Hematopoietic multipotent progenitor cell (in vitro differentiated cells): ENCODE data around the gene SKIC2. TPM values are rescaled to one million over a fixed set of nuclear protein-coding genes. Genes with fewer than 3 reads are reported as not detected.
A peak's percentile ranks its signal among the peaks of the same experiment; 100 is the strongest.
"Not testable (repeated sequence)": the region's sequence is repeated elsewhere in the genome, so short reads cannot be mapped to it uniquely, and the experiment has no call there.

ENCODE experiments used
- DNase-seq, 3 donors: peaks; one replicate each; pipeline ENCODE4 v3.0.0-alpha.2; 2011 to 2015; ENCODE audit warnings: low read depth in 2 of 3, low spot score in 2 of 3
- total RNA-seq: library from RNA; depleted of rRNA; stranded (reverse); fragments of >200 nt; gene quantifications from one replicate; pipeline ENCODE4 v1.2.3, GENCODE V29; 2012

Gene SKIC2
- 62.7 TPM for total RNA-seq

DNA sequence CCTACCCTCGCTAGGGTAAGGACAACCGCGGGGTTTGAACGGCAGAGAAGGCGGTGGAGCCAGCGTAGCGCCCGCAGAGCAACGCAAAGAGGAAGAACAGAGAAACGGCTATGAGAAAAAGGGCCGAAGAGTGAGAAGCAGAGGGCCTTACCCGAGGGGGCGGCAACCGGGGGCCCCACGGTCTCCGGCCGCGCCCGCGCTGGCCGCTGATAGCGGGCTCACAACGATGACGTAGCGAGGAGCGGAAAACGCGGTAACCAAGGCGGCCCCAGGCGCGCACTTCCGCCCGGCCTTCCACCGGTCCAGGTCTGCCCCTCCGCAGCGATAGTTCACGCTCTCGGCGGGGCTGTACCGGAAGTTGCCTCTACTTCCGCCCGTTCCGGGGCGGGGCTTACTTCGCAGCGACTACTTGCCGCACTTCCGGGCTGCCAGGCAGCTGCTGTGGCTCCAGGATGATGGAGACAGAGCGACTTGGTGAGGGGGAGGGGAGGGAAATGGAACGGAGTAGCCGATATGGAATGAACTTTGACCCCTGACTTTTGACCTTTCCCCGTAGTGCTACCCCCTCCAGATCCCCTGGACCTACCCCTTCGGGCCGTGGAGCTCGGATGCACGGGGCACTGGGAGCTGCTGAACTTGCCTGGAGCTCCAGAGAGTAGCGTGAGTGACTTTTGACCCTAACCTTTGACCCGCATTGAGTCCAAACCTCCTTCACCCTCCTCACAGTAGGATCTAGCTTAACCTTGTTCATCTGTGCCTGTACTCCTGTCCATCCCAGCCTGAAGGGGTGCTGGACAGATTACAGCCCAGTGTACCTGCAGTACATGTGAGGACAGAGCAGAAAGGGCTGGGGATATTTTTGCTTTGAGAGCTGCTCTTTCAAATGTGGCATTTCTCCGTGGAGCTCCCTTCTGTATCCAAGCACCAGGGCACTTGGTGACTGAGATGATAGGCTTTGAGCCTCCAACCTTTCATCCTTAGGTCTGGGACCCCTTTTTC is at the start of gene SKIC2, which contains the start of gene NELFE:
Gene SKIC2 (plus strand): TSS at position 435 of the 999 bp plus-strand sequence. CDS start 18 bp downstream, at position 453.
Gene NELFE (minus strand): TSS at position 231 of the 999 bp plus-strand sequence. CDS start 525 bp downstream, outside the sequence.
- DNase-seq: peak; percentile 94 to 98 (median 98)

DNA sequence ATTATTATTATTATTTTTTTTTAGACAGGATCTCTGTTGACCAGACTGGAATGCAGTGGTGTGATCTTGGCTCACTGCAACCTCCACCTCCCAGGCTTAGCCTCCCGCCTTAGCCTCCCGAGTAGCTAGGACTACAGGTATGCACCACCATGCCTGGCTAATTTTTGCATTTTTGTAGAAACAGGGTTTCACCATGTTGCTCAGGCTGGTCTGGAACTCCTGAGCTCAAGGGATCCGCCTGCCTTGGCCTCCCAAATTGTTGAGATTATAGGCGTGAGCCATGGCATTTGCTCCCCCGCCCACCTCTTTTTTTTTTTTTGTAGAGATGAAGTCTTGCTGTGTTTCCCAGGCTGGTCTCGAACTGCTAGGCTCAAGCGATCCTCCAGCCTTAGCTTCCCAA is 49.7 kb upstream of the SKIC2 start:
- DNase-seq: not testable (repeated sequence)

DNA sequence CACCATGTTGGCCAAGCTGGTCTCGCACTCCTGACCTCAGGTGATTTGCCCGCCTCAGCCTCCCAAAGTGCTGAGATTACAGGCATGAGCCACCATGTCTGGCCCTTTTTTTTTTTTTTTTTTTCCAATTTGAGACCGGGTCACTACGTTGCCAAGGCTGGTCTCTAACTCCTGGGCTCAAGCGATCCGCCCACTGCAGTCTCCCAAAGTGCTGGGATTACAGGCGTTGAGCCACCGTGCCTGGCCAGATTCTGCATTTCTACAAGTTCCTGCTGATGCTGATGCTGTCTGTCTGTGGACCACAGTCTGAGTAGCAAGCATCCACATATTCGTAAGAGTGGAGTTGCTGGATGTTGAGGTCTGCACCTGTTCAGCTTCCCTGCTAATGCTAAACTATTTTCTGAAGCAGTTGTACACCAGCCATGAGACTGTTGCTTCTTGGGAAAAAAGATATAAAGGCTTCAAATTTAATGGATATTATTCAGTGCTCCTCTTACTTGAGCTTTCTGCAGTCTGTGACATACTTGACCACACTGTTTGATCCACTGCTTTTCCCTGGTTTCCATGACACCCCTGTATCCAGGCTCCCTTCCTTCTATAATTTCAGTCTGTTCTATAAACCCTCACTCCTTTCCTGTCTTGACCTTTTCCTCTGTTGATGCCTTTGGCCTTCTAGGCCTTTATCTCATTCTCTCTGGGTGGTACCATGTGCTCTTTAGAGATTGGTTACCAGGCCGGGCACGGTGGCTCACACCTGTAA is 47.0 kb upstream of the SKIC2 start:
- DNase-seq: no peak

DNA sequence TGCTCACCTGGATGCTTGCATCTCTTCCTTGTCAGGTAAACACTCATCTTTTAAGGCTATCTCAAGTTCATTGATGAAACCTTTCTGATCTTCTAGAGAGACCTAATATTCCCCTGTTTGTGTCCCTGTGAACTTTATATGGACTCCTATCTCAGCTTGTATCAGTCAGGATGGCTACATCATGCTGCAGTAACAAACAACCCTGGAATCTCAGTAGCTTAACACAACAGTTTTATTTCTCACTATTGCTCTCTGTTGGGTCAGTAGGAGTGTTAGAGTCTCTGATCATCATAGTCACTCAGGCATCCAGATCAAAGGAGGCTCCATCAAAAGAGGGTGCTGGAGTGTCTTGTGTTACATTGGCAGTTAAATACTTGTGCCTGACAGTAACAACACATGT is 43.6 kb upstream of the SKIC2 start:
- DNase-seq: no peak

DNA sequence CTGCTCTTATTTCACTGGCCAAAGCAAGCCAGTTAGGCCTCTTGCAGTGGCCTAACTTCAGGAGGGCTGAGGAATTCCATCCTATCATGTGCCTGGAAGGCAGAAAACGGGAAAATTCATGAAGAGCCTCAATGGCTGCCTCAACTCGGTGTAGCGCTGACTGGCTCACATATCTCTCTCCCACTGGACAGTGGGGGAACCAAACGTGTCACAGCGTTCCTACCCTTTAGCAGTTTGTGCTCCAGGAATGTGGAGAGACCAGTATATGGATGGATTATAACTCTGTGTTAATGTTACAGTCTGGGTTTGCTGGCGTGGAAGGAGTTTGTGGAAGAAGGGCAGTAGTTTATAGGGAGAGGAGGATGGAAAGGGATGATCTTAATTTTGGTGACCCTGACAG is 43.2 kb upstream of the SKIC2 start:
- DNase-seq: no peak

DNA sequence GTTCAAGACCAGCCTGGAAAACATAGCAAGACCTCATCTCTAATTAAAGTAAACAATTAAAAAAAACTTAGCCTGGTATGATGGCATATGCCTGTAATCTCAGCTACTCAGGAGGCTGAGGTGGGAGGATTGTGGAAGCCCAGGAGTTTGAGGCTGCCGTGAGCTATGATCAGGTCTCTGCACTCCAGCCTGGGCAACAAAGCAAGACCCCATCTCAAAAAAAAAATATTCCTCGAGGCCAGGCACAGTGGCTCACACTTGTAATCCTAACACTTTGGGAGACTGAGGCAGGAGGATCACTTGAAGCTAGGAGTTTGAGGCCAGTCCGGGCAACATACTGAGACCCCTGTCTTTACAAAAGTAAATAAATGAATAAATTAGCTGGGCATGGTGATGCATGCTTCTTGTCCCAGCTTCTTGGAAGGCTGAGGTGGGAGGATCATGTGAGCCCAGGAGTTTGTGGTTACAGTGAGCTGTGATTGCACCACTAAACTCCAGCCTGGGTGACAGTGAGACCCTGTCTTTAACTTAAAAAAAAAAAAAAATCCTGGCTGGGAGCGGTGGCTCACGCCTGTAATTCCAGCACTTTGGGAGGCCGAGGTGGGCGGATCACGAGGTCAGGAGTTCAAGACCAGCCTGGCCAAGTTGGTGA is 40.8 kb upstream of the SKIC2 start:
- no peak for DNase-seq

DNA sequence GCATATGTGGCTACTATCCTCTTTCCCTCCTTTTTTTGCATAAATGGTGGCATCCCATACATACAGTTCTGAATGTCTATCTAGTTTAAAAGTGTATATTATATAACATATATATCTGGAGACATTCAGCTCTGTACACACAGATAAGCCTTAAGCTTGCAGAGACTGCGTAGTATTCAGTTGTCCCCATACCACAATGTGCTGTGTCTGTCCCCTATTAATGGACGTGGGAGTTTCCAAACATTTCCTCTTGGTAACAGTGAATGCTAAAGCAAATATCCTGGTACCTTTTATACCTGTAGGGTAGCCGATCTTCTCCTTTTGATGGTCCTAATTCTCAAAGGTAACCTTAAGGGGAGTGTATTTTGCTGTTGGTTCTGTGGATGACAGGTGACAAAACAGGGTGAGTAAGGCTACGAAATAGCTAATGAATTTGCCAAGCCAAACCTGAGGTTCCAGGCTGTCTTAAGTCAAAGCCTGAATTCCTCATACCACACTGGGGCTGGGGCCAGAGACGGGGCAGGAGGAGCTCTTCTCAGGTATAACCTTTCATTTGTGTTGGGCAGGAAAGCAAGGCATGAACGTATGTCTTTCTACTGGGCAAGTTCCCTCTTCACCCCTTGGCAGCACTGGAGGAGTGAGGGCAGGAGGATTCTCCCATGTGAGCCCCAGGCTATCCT is 39.2 kb upstream of the SKIC2 start:
- DNase-seq: no peak

DNA sequence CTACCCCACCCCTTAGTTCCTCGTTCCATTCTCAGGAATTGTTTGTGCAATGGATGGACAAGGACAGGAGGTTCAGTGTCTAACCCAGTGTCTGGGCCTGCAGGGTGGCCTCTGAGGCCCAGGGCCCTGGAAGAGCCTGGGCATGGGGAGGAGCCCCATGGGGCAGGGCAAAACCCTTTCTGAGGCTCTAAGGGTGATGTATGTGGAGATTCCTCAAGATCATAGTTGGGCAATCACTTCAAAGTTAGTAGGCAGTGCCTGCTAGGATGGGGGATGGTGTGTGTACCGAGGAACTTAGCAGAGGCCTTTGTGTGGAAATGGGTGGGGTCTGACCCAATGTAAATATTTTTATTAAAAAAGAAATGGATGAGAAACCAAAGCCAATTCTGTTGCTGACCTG is 38.2 kb upstream of the SKIC2 start:
- no peak for DNase-seq

DNA sequence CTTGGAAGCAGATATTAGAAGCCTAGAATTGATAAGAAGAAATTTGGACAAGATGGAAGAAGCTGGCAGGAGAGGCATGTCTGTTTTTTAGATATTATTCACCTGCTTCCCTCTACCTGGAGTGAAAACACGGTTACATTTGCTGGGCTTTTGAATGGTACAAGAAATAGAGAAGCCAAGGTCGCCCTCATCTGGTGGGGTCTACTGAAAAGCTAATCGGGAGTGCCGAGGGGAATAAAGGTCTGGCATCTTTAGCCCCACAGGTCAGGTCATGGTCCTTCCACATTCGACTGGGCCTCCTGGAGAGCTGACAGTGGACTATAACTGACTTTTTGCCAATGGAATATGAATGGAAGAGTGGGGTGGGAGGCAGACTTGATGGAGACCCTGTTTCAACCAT is 36.0 kb upstream of the SKIC2 start:
- peak in 2 of 3 donors; percentile 47 to 64 for DNase-seq

DNA sequence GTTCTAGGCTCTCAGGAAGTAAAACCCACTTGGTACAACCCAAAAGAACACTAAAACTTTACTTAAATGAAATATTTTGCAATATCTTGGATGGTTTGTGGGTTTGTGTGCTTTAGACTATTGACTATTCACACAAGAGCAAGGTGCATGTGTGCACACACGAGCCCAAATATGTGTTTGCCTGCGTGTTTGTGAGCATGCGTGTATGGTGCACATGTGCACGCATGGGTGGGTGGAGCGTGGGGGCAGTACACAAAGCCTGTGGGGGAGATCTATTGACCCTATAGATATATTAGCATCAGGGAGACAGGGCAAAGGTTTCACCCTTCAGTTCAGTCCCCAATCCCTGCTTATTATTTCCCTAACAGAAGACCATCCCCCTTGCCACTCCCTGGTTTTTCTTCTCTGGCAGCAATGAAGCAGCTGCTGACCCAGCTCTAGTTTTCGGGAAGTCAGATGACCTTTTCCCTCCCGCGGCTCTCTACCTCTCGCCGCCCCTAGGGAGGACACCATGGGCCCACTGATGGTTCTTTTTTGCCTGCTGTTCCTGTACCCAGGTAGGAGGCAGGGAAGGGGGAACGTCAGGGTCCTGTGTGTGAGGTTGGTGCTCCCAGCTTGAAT is 31.6 kb upstream of the SKIC2 start, which contains the start of gene C2:
Gene C2 (plus strand): TSS at position 476 of the 621 bp plus-strand sequence. CDS start 36 bp downstream, at position 512.
- no peak for DNase-seq

DNA sequence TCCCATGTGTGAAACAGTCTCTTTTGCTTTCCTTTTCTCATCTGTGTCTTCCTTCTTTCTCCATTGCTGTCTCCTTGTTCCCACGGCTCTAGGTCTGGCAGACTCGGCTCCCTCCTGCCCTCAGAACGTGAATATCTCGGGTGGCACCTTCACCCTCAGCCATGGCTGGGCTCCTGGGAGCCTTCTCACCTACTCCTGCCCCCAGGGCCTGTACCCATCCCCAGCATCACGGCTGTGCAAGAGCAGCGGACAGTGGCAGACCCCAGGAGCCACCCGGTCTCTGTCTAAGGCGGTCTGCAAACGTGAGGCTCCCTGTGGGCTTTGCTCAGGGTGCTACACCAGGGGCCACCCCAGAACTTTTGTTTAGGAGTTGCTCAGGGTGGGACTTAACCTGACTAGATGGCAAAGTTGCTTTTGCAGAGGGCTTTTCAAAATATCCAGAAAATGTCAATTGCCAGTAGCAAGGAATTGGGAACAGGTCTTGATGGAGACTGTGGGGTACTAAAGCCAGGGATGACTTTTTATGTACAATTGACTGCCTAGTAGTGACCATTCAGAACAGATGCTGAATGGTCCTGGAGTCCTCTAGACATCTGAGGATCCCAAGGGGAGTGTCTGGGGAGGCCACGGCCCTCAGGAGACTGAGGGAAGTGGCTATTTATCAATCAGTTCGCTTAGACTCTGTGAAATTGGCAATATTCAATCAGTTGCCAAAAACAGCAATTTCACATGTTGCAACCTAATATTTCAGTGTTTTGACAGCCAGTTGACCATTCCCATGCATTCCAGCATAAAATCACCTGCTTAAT is 30.9 kb upstream of the SKIC2 start:
- no peak for DNase-seq

DNA sequence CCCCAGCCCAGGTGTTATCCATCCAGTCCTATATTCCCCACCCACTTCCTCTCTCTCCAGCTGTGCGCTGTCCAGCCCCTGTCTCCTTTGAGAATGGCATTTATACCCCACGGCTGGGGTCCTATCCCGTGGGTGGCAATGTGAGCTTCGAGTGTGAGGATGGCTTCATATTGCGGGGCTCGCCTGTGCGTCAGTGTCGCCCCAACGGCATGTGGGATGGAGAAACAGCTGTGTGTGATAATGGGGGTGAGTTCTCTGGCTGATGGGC is 30.4 kb upstream of the SKIC2 start:
- no peak for DNase-seq

DNA sequence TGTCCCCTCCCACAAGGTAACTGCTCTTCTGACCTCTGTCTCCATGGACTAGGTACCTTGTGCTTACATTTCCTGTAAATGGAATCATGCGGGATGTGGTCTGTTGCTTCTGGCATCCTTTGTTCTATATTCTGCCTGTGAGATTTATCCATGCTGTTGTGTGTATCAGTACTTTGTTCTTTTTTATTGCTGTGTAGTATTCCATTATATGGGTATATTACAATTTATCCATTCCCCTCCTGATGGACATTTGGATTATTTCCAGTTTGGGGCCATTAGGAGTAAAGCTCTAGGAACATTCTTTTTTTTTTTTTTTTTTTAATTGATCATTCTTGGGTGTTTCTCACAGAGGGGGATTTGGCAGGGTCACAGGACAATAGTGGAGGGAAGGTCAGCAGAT is 28.0 kb upstream of the SKIC2 start:
- no peak for DNase-seq

DNA sequence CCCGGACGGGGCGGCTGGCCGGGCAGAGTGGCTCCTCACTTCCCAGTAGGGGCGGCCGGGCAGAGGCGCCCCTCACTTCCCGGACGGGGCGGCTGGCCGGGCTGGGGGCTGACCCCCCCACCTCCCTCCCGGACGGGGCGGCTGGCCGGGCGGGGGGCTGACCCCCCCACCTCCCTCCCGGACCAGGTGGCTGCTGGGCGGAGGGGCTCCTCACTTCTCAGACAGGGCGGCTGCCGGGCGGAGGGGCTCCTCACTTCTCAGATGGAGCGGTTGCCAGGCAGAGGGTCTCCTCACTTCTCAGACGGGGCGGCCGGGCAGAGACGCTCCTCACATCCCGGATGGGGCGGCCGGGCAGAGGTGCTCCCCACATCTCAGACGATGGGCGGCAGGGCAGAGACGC is 26.8 kb upstream of the SKIC2 start:
- not testable (repeated sequence) for DNase-seq

DNA sequence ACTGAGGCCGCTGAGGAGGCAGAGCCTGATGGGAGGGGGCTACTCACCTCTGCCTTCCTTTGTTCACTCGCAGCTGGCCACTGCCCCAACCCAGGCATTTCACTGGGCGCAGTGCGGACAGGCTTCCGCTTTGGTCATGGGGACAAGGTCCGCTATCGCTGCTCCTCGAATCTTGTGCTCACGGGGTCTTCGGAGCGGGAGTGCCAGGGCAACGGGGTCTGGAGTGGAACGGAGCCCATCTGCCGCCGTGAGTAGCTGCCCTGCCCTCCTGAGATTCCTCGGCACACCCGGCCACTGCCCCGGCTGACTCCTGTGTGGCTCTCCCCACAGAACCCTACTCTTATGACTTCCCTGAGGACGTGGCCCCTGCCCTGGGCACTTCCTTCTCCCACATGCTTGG is 25.4 kb upstream of the SKIC2 start:
- DNase-seq: no peak

DNA sequence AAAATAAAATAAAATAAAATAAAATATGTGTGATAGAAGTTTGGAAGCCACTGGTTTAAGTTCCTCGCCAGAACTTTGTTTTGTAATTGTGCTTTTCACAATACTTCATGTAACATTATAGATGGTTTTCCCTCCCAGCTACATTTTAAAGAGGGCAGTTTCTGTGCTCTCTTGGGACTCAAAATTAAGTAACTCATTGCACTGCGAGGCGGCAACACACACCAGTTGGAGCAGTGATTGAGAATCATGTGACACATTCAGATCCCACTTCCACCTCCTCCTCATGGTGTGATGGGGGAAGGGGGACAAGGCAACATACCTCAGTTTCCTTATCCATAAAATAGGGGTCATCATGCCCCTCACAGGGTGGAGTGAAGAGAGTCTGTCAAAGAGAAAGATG is 24.0 kb upstream of the SKIC2 start:
- DNase-seq: no peak

DNA sequence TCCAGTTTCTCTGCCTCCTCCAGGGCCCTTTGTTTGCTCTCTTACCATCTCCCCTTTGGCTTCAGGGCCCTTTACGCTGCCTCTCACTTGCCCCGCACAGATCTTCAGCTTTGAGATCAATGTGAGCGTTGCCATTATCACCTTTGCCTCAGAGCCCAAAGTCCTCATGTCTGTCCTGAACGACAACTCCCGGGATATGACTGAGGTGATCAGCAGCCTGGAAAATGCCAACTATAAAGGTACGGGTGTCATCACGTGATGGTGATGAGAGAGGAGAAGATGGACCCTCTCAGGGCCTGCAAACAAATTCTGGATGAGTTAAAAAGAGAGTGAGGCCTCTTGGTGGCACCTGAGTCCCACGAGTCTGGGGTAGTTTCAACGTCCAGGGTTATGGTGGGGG is 23.2 kb upstream of the SKIC2 start:
- no peak for DNase-seq

DNA sequence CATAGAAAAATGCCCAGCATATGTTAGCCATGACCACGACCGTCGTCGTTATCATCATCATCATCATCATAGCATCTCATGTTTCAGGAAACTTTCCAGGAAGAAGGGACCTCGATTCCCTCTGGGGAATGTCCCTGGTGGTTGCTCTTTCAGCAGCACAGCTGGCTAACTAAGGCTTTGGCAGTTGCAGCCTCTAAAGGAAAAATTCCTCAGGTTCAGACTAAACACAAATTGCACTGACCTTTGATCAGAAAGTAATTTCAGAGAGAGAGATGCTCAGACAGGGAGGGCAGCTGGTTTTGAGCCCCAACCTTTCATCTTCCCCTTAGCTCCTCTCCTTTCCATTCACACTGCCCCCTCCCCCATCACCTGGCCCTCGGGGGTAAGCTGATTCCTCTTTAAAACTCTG is 18.7 kb upstream of the SKIC2 start:
- DNase-seq: no peak

DNA sequence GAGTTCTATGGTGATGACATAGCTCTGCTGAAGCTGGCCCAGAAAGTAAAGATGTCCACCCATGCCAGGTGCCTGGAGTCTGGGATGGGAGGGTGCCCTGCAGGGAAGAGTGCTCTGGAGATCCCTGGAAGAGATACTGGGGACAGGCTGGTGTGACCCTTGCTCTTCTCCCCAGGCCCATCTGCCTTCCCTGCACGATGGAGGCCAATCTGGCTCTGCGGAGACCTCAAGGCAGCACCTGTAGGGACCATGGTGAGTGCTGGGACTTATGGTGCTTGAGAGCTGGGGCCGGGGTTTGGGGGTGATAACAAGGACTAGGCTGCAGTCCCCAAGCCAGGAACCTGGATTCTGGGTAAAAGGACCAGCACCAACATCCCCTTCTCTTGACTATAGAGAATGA is 15.2 kb upstream of the SKIC2 start:
- DNase-seq: no peak
